NCI-H460 (cell line): ENCODE measurements around the gene RNF25. TPM values are rescaled to one million over a fixed set of nuclear protein-coding genes. Genes with fewer than 3 reads are reported as not detected.

Source experiments
- DNase-seq: peaks from one replicate; pipeline ENCODE4 v3.0.0-alpha.2; 2016; ENCODE audit warnings: low read depth; ENCODE audit errors: extremely low read depth
- total RNA-seq: library from RNA; depleted of rRNA; stranded (reverse); fragments of >200 nt; shearing (Covaris generic); gene quantifications from 2 replicates; pipeline ENCODE4 v1.2.3, GENCODE V29; 2014; rRNA removed

The RNF25 gene
- total RNA-seq, 1 experiment from 2014 or later: 33.5 TPM

DNA sequence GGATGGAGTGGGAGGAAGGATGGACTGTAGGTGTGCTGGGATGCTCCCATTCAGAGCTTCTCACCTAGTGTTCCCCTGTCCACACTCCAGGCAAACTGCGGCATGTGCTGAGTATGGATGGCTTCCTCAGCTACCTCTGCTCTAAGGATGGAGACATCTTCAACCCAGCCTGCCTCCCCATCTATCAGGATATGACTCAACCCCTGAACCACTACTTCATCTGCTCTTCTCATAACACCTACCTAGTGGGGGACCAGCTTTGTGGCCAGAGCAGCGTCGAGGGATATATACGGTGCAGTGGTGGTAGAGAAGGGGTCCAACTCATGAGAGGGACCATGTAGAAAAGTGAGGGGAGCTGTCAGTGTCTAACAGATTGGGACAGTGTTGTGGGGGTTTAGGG lies 43.9 kb downstream of the RNF25 start:
- no peak for DNase-seq

DNA sequence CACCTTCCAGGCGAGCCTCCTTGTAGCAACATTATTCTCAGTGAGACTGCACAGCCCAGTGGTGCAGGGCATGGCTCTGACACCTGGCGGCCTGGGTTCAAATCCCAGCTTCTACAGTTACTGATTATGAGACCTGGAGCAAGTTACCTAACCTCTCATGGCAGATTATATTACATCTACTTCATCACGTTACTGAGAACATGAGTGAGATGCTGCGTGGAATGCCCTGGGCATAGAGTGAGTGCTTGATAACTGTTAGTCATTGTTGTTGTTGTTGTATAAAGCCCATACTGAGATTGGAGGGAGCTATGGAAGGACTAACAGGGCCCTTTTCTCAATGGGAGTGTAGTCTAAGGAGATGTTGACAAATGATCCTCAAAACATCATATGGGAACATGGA lies 45.4 kb downstream of the RNF25 start:
- DNase-seq: no peak

DNA sequence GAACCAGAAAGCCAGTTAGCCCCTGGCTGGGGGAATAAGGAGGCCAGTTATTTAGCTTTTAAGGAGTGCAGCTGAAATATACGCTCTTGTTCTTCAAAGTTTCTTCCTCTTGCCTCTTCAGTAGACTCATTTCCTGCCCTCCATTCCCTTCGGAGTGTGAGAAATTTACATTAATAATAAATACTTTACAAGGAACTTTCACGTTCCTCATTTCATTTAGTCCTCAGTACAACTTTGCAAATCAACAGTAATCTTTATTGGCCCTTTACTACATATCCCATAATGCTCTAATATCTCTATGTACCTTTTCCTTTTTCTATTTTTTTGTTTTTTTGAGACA lies 48.5 kb downstream of the RNF25 start:
- DNase-seq: no peak

DNA sequence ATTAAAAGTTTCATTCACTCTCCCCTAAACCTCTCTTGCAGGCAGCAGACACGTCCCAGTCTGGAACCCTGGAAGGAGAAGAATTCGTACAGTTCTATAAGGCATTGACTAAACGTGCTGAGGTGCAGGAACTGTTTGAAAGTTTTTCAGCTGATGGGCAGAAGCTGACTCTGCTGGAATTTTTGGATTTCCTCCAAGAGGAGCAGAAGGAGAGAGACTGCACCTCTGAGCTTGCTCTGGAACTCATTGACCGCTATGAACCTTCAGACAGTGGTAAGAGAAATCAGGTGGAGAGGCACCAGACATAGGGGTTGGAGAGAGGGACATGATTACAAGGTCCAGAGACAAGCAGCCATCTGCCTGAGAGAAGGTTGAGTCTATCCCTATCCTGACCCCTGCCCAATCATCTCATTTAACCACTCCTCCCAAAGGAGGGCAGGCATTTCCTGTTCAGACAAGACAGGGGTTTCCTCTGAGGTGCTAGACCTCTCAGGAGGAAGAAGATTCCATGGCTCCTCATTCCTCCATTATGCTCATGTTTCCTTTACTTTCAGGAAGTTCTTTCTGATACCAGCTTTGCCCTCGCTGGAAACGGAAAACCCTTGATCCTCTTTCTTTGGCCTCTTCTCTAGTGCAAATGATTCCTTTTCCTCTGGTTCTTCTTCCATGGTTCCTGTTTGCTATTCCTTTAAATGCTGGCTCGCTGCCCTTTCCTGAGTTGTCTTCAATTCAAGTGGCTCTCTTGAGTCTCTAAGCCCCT lies 49.0 kb downstream of the RNF25 start:
- DNase-seq: no peak

DNA sequence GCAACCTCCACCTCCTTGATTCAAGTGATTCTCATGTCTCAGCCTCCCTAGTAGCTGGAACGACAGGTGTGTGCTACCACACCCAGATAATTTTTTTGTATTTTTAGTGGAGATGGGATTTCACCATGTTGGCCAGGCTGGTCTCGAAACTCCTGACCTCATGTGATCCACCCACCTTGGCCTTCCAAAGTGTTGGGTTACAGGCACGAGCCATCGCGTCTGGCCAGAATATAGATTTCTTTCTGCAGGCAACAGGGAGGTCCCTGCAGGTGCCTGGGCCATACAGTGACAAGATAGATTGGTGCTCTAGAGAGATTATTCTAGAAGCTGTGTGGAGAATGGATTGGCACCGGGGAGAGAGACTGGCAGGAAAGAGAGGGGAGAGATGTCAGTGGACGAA lies 50.8 kb downstream of the RNF25 start:
- DNase-seq: no peak

DNA sequence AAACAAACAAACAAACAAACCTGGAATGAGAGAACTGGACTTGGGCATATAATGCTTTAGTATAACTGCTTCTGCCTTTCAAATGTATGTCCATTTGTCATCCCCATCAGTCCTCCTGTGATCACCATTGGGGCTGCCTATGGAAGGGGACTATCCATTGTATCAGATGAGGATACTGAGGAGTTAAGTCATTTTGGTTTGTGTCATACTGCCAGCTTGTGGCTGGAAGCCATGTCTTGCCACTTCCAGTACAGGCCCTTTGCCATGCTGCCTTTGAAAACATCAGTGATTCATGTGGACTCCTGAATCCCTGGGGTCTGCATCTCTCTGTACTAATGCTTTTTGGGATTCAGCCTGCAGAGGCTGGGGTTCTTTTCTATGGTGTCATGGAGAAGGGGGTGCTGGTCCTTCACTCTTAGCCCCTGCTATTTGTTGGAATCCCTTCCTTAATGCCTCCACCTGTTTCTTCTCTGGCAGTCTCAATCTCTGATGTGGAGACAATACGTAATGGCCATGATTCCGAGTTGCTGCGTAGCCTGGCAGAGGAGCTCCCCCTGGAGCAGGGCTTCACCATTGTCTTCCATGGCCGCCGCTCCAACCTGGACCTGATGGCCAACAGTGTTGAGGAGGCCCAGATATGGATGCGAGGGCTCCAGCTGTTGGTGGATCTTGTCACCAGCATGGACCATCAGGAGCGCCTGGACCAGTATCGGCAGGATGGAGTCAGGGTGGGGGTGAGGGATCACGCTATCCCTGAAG lies 53.5 kb downstream of the RNF25 start:
- no peak for DNase-seq

DNA sequence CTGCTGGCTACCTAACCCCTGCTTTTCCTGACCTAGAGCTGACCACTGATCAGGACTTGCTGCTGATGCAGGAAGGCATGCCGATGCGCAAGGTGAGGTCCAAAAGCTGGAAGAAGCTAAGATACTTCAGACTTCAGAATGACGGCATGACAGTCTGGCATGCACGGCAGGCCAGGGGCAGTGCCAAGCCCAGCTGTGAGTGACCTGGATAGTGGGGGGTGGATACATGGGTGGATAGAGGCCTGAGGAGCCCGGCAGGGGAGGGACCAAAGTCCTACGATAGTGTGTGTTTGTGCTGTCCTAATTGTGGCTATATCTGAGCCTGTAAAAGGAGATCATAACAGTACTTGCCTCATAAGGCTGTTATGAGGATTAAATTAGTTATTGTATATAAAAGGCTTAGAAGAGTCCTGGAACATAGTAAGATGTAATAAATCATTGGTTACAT lies 55.9 kb downstream of the RNF25 start:
- no peak for DNase-seq

Other genes starting within 250 kb of the RNF25 start
- gene USP37, start 103.7 kb downstream of the RNF25 start, total RNA-seq: 11.2 and 14.6 TPM in 2 replicates
- 78.5 and 85.3 TPM in 2 replicates for gene CNOT9, start 103.2 kb downstream of the RNF25 start, total RNA-seq
- 2.8 and 7.6 TPM in 2 replicates for gene PLCD4, start 64.1 kb downstream of the RNF25 start, total RNA-seq
- gene ZNF142, start 12.4 kb downstream of the RNF25 start, total RNA-seq: 15.7 and 17.5 TPM in 2 replicates
- 32.1 and 40.2 TPM in 2 replicates for gene BCS1L, start 12.3 kb downstream of the RNF25 start, total RNA-seq
- 14.9 and 26.8 TPM in 2 replicates for gene STK36, start 84 bp upstream of the RNF25 start, total RNA-seq
- 14.8 and 20.7 TPM in 2 replicates for gene TTLL4, start 38.8 kb upstream of the RNF25 start, total RNA-seq
- gene CYP27A1, start 110.1 kb upstream of the RNF25 start, total RNA-seq: 0.40 TPM in 1 of 2 replicates, not detected in the other
- not detected in 2 replicates for gene PRKAG3, start 159.8 kb upstream of the RNF25 start, total RNA-seq
- not detected in 2 replicates for gene WNT6, start 187.8 kb upstream of the RNF25 start, total RNA-seq
- gene WNT10A, start 208.8 kb upstream of the RNF25 start, total RNA-seq: not detected in 2 replicates